Adipocyte (in vitro differentiated cells): Measurements from ENCODE around the gene CCDC32.

Source experiments
- DNase-seq: peaks from one replicate; pipeline ENCODE4 v3.0.0-alpha.2; 2015; ENCODE audit warnings: low read depth
- H3K27me3 ChIP-seq: replicated peaks from 2 replicates; pipeline ENCODE4 v1.7.0; 2013; ENCODE audit warnings: mild to moderate bottlenecking, low read length, moderate library complexity; ENCODE audit not compliant: control insufficient read depth, insufficient read depth
- H3K36me3 ChIP-seq: 2 replicates; pipeline ENCODE4 v1.7.0; 2013; ENCODE audit warnings: low read length, mild to moderate bottlenecking, moderate library complexity; ENCODE audit not compliant: control insufficient read depth, insufficient read depth, severe bottlenecking
- H3K4me1 ChIP-seq: 2 replicates; pipeline ENCODE4 v1.7.0; 2013; ENCODE audit warnings: mild to moderate bottlenecking, low read length, moderate library complexity; ENCODE audit not compliant: control insufficient read depth, insufficient read depth
- H3K4me3 ChIP-seq: 2 replicates; pipeline ENCODE4 v1.7.0; 2013; ENCODE audit warnings: mild to moderate bottlenecking, low read length, moderate library complexity
- H3K9ac ChIP-seq: 2 replicates; pipeline ENCODE4 v1.7.0; 2013; ENCODE audit warnings: mild to moderate bottlenecking, low read length, moderate library complexity
- H3K9me3 ChIP-seq: 2 replicates; pipeline ENCODE4 v1.7.0; 2013; ENCODE audit warnings: mild to moderate bottlenecking, low read length, moderate library complexity; ENCODE audit not compliant: control insufficient read depth

The CCDC32 gene

DNA sequence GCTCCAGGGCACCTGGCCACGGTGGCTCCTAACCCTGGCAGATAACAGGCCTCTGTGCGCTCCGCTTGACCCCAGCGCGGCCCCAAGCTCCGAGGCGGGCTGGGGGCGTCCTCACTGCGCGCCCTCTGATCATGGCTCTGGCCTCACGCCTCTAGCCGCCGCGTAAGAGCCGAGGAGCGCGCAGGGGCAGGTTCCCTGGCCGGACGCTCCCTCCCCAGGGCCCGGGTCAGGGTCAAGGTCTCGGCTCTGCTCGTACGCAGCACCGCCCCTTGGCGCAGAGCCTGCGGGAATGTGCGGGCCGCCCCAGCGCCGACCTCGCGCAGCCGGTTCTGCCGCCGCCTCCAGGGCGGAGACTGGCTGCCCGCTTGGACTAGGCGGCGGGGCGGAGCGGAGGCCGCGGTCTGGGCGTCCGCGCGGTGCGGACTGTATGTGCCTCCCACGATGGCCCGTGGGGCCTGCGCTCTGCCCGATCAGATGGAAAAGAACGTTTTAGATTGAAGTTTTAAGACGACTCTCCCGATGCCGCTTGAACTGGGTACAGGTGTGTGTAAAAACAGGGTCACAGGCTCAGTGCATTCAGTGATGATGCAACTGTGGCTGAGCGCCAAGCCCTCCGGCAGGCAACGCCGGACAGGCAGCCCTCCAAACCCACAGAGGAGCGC is 53.2 kb downstream of the CCDC32 start:
- Histone ChIP-seq H3K9ac (peak overlapping the region; percentile 51), H3K36me3 (no peaks in the 10 kb centered on the region), H3K27me3 (peaks cover 9% of the 10 kb centered on the region), H3K4me3 (peak overlapping the region; percentile 79), H3K9me3 (no peaks in the 10 kb centered on the region), H3K4me1 (peaks cover 10% of the 10 kb centered on the region)
- peak; percentile 72 for DNase-seq

DNA sequence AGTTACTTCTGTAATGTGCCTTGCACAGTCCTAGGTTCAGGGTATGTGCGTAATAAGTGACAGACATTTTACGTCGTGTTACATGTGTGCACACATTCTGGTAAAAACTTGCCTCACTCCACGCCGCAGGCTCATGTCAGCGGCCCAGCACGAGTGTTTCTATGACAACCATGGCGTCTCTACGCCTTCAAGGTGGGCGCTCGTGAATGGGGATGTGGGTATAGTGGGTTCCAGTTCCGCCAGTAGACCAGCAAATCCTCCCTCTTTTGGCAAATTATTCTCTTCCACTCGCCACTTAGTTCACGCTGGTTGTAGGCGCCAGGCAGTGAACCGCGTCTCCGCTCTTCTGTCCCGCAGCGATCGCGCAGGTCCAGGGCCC is 53.8 kb downstream of the CCDC32 start:
- no peak for DNase-seq

GRCh38 chr15:40510201-40510600 is 54.6 kb downstream of the CCDC32 start:
- H3K27me3 ChIP-seq = peaks cover 9% of the 10 kb centered on the region

More for the DNA sequence above, 53.8 kb downstream of the CCDC32 start:
- H3K4me3 ChIP-seq = peak overlapping the region; percentile 79
- no peaks in the 10 kb centered on the region for H3K9me3 ChIP-seq
- H3K36me3 ChIP-seq = no peaks in the 10 kb centered on the region
- H3K4me1 ChIP-seq = peaks cover 10% of the 10 kb centered on the region
- peaks cover 9% of the 10 kb centered on the region for H3K27me3 ChIP-seq
- H3K9ac ChIP-seq = peak overlapping the region; percentile 51

GRCh38 chr15:40508216-40508615 is 56.6 kb downstream of the CCDC32 start:
- no peak for DNase-seq
- Histone ChIP-seq H3K4me1 (peaks cover 10% of the 10 kb centered on the region), H3K4me3 (no peak overlapping the region), H3K9me3 (no peaks in the 10 kb centered on the region), H3K9ac (no peak overlapping the region), H3K36me3 (no peaks in the 10 kb centered on the region), H3K27me3 (peaks cover 9% of the 10 kb centered on the region)

More at GRCh38 chr15:40510201-40510600, 54.6 kb downstream of the CCDC32 start:
- no peak for DNase-seq
- Histone ChIP-seq H3K9ac (no peak overlapping the region), H3K4me1 (peaks cover 10% of the 10 kb centered on the region), H3K4me3 (no peak overlapping the region), H3K9me3 (no peaks in the 10 kb centered on the region), H3K36me3 (no peaks in the 10 kb centered on the region)

DNA sequence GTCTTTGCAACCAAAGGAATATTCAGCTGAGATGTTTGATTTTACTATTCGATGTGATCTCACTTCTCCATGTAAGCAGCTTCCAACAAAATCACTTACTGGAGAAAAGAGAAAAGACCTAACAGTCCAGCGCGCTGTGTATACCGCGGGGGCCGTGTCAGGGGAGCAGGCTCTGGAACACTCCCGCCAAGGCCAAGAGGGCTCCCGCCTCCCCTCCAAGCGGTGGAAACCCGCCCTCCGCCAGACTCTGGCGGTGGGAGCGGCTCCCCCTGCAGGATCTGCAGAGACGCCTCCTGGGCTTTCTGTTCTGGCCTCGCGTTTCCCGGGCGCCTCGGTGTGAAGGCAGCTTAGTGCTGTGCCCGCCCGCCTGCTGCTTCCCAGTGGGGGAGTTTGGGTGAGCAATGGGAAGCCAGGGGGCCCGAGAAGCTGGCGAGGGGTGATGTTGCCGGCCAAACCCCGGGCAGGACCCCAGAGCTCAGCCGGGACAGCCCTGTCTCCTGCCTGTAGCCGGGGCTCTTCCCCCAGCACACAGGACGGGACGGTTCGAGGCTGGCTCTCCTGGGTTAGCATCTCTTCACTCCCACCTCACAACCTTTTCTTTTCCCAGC is 57.8 kb downstream of the CCDC32 start:
- no peaks in the 10 kb centered on the region for H3K36me3 ChIP-seq
- H3K27me3 ChIP-seq = peaks cover 9% of the 10 kb centered on the region
- peak; percentile 93 for DNase-seq
- no peaks in the 10 kb centered on the region for H3K9me3 ChIP-seq
- H3K4me1 ChIP-seq = peaks cover 10% of the 10 kb centered on the region
- H3K4me3 ChIP-seq = peak overlapping the region; percentile 69
- H3K9ac ChIP-seq = peak overlapping the region; percentile 43
